ENCODE results near the gene PIK3C2G.

The PIK3C2G gene

DNA sequence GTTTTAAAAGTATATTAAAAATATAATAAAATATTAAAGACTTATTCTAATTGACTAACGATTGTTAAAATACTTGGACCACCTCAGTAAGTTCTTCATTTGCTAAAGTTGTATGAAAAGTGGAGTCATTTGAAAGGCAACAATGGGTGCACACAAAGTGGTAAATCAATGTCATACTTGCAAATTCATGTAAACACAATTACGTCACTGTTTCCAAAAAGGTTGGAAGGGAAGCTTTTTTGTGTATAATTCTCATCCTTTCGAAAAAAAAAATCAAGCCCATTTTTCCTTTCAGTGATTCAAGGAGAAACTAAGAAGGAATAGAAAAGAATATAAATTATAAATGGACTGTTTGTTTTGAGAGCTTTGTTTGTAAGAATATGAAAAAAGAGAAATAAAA lies 166.2 kb downstream of the PIK3C2G start:
- DNase-seq: no peak

DNA sequence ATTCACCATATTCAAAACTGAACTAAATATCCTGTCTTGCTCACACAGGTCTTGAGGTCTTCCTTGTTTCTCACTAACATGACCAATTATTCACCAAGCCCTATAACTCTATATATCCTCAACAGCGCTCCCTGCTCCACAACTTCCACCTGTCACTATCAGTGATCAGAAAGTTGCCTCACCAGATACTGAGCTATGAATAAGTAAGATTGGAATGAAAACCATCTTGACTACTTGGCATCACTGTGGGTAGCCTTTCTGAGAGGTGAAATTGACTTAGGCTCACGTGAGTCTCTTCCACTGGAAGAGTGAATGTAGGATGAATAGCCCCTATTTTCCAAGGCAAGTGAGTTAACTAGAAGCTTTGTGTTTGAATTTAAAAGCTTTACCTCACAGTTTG lies 167.1 kb downstream of the PIK3C2G start:
- DNase-seq: no peak

DNA sequence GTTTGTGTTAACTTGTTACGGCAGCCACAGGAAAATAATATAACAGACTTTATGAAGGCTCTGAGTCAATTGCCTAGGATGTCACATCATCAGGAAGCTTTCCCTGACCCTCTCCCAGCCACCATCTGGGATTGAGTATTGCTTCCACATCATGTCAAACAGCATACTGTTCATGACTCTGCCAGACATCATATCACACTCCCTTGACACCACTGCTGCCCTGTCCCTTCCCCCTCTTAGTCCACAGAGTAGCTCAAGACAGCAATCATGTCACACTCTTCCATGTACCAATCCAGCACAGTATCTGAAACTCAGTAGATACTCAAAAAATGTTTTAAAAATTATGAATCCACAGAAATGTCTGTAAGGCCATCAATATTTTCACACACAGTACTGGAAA lies 168.0 kb downstream of the PIK3C2G start:
- DNase-seq: no peak

- DNase-seq: no peak
Measured at GRCh38 chr12:18430425-18431048, 169.2 kb downstream of the PIK3C2G start.

DNA sequence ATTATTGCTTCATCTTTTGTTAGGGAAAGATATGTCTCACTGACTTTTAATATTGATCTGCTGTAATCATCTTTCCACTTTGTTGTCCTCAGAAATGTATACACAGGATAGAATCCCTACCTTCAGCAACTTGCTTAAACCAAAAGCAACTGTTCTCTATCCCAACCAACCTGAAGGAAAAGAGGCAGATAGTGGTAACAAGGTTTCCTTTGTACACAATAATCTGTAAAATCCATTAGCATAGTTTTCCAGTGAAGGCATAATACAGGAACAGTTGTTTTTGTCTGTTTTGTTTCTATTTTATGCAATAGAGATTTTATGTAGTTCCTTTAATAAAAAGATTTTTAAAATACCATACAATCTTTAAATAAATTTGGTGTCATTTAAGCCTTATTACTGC lies 170.5 kb downstream of the PIK3C2G start:
- DNase-seq: no peak

DNA sequence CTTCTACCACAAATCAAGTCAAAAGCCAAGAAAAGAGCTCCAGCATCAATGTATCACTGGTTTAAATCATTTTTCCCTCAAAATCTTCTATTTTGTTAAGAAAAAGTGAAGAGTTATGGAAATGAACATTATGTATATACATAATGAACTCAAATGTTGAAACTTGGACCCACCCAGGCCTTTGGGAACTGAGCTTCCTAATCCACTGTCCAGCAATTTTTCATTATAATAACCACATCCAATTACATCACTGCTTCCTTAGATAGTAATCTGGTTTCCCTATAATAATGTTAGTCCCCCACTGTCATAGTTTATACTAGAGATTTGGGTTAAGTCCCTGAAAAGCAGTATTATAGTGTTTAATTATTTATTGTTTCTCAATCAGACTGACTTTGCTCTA lies 170.9 kb downstream of the PIK3C2G start:
- no peak for DNase-seq

GRCh38 chr12:18436170-18436569 lies 174.9 kb downstream of the PIK3C2G start:
- DNase-seq: no peak

GRCh38 chr12:18439541-18439940 lies 178.2 kb downstream of the PIK3C2G start:
- no peak for DNase-seq

GRCh38 chr12:18443768-18444437 lies 182.6 kb downstream of the PIK3C2G start:
- no peak for DNase-seq

- no peak for DNase-seq
Measured at GRCh38 chr12:18446061-18446644, 184.8 kb downstream of the PIK3C2G start.

GRCh38 chr12:18454330-18454729 lies 193.0 kb downstream of the PIK3C2G start:
- no peak for DNase-seq

DNA sequence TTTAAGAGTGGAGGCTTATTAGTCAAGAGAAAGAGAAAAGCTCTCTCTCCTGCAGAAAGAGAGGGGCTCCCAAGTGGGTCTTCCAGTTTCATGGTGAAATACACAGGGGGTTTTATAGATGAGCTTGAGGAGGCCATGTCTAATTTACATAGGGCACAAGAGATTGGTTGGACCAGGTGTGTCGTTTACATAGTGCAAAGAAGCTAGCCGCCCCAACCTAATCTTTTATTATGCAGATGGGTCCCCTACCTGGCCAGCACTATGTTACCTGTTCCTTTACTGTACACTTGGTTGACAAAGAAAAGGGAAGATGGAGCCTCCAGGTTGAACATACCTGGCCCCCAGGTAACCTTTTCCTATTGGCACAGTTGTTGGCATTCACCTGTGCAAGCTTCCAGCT lies 195.0 kb downstream of the PIK3C2G start:
- DNase-seq: no peak

- no peak for DNase-seq
Measured at GRCh38 chr12:18457362-18457761, 196.0 kb downstream of the PIK3C2G start.

DNA sequence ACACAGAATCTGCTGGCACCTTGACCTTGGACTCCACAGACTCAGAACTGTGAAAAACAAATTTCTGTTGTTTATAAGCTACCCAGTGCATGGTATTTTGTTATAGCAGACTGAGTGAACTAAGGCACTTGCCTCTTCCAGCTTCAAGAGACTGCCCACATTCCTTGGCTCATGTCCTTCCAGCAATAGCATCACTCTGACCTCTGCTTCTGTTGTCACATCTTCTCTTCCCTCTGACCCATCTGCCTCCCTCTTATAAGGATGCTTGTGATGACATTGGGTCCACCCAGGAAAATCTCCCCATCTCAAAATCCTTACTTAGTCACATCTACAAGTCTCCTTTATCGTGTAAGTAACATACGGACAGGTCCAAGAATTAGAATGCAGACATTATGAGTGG lies 200.4 kb downstream of the PIK3C2G start:
- DNase-seq: no peak

DNA sequence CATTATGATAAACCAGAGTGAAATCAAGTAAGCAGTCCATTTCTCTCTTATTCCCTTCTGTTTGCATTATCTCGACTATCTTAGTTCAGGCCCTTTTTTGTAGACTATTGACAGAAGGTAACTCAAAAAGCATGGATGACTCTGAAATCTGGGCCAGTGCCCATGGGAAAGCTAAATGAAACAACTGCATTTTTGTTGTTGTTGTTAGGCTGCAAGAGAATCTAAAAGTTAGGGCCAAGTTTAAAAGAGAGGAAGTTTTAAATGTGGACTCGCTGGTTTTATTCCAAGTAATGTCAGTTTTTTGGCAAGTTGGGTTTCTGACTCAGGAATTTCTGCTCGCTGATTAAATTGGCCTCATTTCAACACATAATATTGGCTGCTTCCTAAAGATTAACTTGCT lies 201.1 kb downstream of the PIK3C2G start:
- DNase-seq: no peak

DNA sequence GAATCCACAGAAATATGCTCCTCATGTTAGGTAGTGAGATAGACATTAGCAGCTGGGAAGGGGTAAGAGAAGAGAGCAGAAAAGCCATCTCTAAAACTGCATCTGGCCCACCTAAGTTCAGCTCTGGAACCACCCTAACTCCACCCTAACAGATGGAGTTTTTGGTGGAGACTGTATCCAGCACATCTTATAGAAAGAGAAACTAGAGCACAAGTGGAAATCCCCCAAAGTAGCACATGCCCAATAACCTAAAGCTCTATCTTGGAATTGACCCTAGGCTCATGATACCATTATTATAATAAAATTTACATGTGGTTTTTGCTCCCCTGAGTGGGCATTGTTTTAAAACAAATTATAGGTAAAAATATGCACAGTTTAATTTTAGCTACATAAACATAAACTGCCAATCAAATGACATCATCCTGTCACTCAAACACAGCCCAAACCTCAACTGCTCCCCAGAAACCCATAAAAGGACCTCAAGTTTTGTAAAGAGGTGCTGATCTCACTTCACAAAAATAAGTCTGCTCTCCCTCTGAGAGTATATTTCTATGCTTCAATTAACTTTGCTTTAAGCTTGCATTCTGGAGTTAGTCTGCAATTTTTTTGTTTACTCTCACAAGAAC lies 206.4 kb downstream of the PIK3C2G start:
- no peak for DNase-seq

GRCh38 chr12:18468246-18469075 lies 207.1 kb downstream of the PIK3C2G start:
- DNase-seq: no peak

DNA sequence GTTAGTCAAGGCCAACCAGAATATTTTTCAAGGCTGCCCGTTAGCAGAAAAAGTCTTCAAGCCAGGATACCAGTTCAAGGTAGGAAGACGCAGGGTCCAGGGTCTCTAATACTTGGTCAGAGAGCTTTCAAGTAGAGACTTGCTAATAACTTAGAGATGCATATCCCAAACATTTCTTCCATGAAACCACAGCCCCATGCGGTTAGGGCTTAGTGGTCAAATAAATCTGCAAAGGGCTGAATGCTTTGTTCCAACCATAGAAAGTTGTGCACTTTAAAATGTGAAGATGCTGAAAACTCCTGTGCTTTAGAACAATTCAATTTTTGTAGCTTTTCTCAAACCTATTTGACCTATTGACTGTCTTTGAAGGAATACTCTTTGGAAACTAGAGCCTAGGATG lies 208.9 kb downstream of the PIK3C2G start:
- no peak for DNase-seq

DNA sequence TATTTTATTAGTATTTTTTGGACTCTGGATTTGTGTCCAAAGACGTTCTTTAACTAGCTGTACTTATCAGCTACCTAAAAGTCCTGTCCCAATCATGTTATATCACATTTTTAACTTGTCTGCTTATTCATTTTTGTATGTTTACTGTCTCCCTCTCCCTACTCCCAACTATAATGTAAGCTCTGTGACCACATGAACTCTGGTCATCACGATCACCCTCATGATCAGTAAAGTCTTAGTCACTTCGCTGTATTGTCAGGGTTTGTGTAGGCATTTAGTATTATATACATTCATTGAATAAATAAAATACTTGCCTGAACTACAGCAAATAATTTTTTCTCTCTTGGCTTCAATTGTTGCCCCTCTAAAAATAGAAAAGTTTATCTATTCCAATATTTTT lies 211.0 kb downstream of the PIK3C2G start:
- DNase-seq: no peak

- no peak for DNase-seq
Measured at GRCh38 chr12:18472806-18473205, 211.5 kb downstream of the PIK3C2G start.

- DNase-seq: no peak
Measured at GRCh38 chr12:18476861-18477260, 215.5 kb downstream of the PIK3C2G start.

- DNase-seq: no peak
Measured at GRCh38 chr12:18479256-18479655, 217.9 kb downstream of the PIK3C2G start.

- DNase-seq: no peak
Measured at GRCh38 chr12:18482601-18483120, 221.3 kb downstream of the PIK3C2G start.
